GM21576 (cell line): Measurements from ENCODE around the gene APP.
A peak's percentile ranks its signal among the peaks of the same experiment; 100 is the strongest.

Experiments used
- ATAC-seq: cut with Tn5 transposase; IDR thresholded peaks from one replicate; pipeline ENCODE4 v1.9.1; 2021; ENCODE audit warnings: mild to moderate bottlenecking, moderate library complexity; ENCODE audit not compliant: unreplicated experiment

Gene APP

GRCh38 chr21:26070822-26071425 is 99.6 kb downstream of the APP start:
- ATAC-seq, result peak; percentile 69

- ATAC-seq, result no peak
These were observed 100.4 kb downstream of the APP start for GRCh38 chr21:26070121-26070520.

DNA sequence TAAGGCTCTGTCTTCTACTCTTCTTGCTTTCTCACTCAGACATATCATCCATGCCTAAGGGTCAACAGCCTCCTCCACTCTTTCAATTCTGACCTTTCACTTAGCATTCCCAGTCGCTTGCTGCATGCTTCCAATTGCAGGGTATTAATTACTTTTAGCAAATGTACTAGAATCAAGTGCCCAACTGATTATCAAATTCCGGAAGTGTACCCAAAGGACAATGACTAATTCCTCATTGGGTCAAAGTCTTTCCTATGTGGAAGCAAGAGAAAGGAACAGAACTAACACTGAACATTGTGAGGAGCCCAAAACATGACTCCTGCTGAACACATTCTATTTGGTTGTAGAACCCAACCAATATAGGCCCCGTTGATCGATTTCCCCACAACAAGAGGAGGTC is 101.8 kb downstream of the APP start:
- no peak for ATAC-seq

- no peak for ATAC-seq
These were observed 102.6 kb downstream of the APP start for GRCh38 chr21:26067836-26068594.

- ATAC-seq, result no peak
These were observed 106.1 kb downstream of the APP start for GRCh38 chr21:26064506-26064905.

DNA sequence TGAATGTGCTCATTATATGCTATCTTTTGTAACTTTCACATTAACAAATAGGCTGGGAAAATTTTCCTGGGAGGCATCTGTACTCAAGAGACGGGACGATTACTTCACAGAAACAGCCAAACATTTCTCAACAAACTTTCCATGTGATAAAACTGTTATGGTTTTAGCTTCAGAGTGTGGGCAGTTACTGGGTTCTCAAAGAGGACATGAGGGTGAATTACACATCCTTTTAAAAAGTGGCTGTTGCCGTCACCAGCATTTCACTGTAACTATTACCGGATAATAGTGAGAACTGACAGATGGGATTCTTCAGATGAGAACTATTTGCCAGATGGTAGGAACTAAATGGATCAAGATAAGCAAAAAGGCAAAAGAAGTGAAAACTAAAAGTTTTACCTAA is 109.1 kb downstream of the APP start:
- ATAC-seq, result no peak

GRCh38 chr21:26060335-26061115 is 110.0 kb downstream of the APP start:
- no peak for ATAC-seq

DNA sequence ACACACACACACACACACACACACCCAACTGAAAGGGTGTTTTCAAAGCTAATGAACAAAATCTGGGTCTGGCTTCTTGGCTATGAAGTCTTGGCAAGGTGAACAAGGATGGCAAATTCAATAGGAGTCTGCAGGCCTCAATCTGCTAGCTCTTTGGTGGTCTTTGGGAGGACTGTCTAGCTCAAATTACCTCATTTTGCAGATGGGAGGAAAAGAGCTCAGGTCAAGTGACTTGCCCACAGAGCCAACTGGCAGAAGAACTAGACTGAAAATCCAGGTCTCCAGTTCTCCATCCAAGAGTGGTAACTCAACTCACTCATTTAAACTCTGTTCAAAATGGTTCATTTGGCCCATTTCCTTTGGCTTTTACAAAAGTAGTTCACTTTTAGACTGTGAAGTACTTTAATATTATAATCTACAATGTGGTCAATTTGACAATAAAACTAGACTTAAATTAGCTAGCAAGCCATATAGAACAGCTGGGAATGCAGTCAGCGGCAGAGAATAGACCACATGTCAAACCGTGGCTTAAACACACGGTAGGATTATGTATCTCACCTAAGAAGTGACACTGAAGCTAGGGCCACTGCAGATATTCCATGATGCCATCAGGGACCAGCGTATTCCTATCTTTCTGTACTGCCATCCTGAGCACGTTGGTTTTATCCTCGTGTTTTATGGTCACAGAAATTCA is 112.9 kb downstream of the APP start:
- no peak for ATAC-seq

GRCh38 chr21:26055841-26056264 is 114.7 kb downstream of the APP start:
- ATAC-seq, result no peak

DNA sequence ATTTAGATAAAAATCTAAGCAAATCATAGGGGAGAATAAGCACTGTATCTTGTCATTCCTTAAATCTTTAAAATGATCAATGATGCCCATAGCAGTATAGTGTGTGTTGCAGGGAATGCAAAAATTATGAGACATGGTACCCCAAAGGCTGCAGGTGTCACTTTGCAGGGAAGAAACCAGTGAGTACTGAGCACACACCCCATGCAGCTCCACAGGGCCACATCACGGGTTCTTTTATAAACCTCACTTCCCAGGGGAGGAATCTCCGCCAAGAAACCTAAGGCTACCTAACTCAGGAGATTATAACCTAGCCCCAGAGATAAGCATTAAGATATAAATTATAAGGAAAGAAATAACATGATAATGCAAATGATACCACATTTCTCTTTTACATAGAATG is 115.6 kb downstream of the APP start:
- no peak for ATAC-seq

- no peak for ATAC-seq
These were observed 118.5 kb downstream of the APP start for GRCh38 chr21:26052057-26052456.

GRCh38 chr21:26050857-26051256 is 119.7 kb downstream of the APP start:
- ATAC-seq, result no peak

- ATAC-seq, result no peak
These were observed 120.8 kb downstream of the APP start for GRCh38 chr21:26049803-26050202.

- no peak for ATAC-seq
These were observed 123.1 kb downstream of the APP start for GRCh38 chr21:26047279-26047967.

- ATAC-seq, result no peak
These were observed 126.7 kb downstream of the APP start for GRCh38 chr21:26043891-26044290.

DNA sequence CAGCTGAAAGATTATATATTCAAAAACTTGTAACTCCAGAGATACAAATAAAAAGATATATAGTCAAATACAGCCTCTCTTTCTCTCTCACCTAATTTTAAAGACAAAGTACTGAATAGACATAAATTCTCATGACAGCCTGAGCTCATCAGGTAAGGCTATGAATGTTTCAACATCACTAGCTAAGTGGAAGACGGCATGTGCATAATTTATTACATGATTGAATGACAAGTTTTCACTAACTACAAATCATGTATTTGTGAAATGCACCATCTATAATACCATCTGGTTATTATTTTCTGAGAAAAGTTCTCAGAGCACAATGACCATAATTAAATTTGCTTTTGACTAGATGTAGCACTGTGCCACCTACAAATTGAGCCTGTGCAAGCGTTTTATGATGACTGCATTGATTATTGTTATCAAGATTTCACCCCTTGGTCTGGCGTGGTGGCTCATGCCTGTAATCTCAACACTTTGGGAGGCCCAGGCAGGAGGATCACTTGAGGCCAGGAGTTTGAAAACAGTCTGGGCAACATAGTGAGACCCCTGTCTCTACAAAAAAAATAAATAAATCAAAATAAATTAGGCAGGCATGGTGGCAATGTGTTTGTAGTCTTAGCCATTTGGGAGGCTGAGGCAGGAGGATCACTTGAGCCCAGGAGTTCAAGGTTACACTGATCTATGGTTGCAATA is 128.2 kb downstream of the APP start:
- ATAC-seq, result no peak

GRCh38 chr21:26041431-26042180 is 129.0 kb downstream of the APP start:
- ATAC-seq, result no peak

- no peak for ATAC-seq
These were observed 133.7 kb downstream of the APP start for GRCh38 chr21:26036916-26037315.

DNA sequence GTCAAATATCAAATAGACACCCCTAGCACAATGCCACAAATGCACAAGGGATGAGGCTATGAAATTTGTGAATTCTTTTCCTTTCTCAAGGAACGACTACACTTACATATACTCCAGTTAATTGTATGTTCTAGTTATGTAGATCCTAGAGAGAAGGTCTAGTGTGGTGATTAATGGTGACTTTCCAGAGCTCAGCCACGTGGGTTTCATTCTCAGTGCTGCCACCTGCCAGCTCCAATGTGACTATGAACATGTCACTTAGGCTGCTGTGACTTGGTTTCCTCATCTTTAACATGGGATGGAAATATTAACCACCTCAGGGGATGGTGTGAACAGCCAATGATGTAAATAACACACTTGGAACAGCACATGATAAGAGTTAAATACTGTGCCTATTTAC is 138.3 kb downstream of the APP start:
- ATAC-seq, result no peak
